ENCODE measurements around the gene PPFIA4. TPM values are rescaled to one million over a fixed set of nuclear protein-coding genes. Genes with fewer than 3 reads are reported as not detected.

The PPFIA4 gene
- total and polyA plus RNA-seq, 4 donors = 0.30 to 5.1 (median 0.95) TPM

GRCh38 chr1:203089651-203090045, 63.4 kb downstream of the PPFIA4 start:
- 81 to 85% methylated on average over 7 of the region's 7 CpGs for WGBS, 2 donors
- Histone ChIP-seq H3K27me3 (ENCODE audit: control insufficient read depth in 3 of 3, insufficient read depth in 3 of 3, low read length in 2 of 3) (peaks cover 0 to 3% (median 0%) of the 10 kb centered on the region in 3 donors), H3K36me3 (ENCODE audit: control insufficient read depth in 4 of 4, insufficient read depth in 4 of 4, low read length in 4 of 4) (no peaks in the 10 kb centered on the region), H3K27ac (ENCODE audit: low read depth in 1 of 2, low read length in 1 of 2) (no peak overlapping the region), H3K9ac (ENCODE audit: insufficient read depth in 1 of 2, low read length in 2 of 2) (no peak overlapping the region), H3K4me3 (no peak overlapping the region), H3K9me3 (ENCODE audit: control insufficient read depth in 4 of 4, insufficient read depth in 3 of 4, low read length in 3 of 4) (peaks cover 0 to 2% (median 0%) of the 10 kb centered on the region in 4 donors), H3K4me1 (ENCODE audit: control insufficient read depth in 5 of 5, insufficient read depth in 5 of 5, low read length in 5 of 5) (no peaks in the 10 kb centered on the region)
- ATAC-seq (ENCODE audit: insufficient read depth, low FRiP score) (no peak), DNase-seq (no peak)
- no peak for TF ChIP-seq CTCF (IDR thresholded peaks at IDR 0.05; ENCODE audit: control extremely low read depth, extremely low read depth)

GRCh38 chr1:203090421-203091198, 64.3 kb downstream of the PPFIA4 start:
- Histone ChIP-seq H3K27ac (ENCODE audit: low read depth in 1 of 2, low read length in 1 of 2) (no peak overlapping the region), H3K9me3 (ENCODE audit: control insufficient read depth in 4 of 4, insufficient read depth in 3 of 4, low read length in 3 of 4) (peaks cover 0 to 8% (median 0%) of the 10 kb centered on the region in 4 donors), H3K4me1 (ENCODE audit: control insufficient read depth in 5 of 5, insufficient read depth in 5 of 5, low read length in 5 of 5) (no peaks in the 10 kb centered on the region), H3K36me3 (ENCODE audit: control insufficient read depth in 4 of 4, insufficient read depth in 4 of 4, low read length in 4 of 4) (no peaks in the 10 kb centered on the region), H3K9ac (ENCODE audit: insufficient read depth in 1 of 2, low read length in 2 of 2) (no peak overlapping the region), H3K4me3 (no peak overlapping the region), H3K27me3 (ENCODE audit: control insufficient read depth in 3 of 3, insufficient read depth in 3 of 3, low read length in 2 of 3) (peaks cover 0 to 3% (median 0%) of the 10 kb centered on the region in 3 donors)
- WGBS, 2 donors = 78 to 81% methylated on average over 6 of the region's 6 CpGs
- DNase-seq = no peak
- no peak for TF ChIP-seq CTCF (IDR thresholded peaks at IDR 0.05; ENCODE audit: control extremely low read depth, extremely low read depth)
- no peak for ATAC-seq (ENCODE audit: insufficient read depth, low FRiP score)

- no peak overlapping the region for H3K27ac ChIP-seq (ENCODE audit: low read depth in 1 of 2, low read length in 1 of 2)
- 94 to 96% methylated on average over 4 of the region's 4 CpGs for WGBS, 2 donors
- no peak for ATAC-seq (ENCODE audit: insufficient read depth, low FRiP score)
Measured at GRCh38 chr1:203091199-203091477, 64.8 kb downstream of the PPFIA4 start.

More at GRCh38 chr1:203091199-203091477, 64.8 kb downstream of the PPFIA4 start:
- no peak overlapping the region for H3K4me3 ChIP-seq
- peaks cover 0 to 3% (median 0%) of the 10 kb centered on the region in 3 donors for H3K27me3 ChIP-seq (ENCODE audit: control insufficient read depth in 3 of 3, insufficient read depth in 3 of 3, low read length in 2 of 3)
- no peak overlapping the region for H3K9ac ChIP-seq (ENCODE audit: insufficient read depth in 1 of 2, low read length in 2 of 2)
- H3K4me1 ChIP-seq (ENCODE audit: control insufficient read depth in 5 of 5, insufficient read depth in 5 of 5, low read length in 5 of 5) = no peaks in the 10 kb centered on the region
- no peak for TF ChIP-seq CTCF (IDR thresholded peaks at IDR 0.05; ENCODE audit: control extremely low read depth, extremely low read depth)
- H3K36me3 ChIP-seq (ENCODE audit: control insufficient read depth in 4 of 4, insufficient read depth in 4 of 4, low read length in 4 of 4) = no peaks in the 10 kb centered on the region
- peaks cover 0 to 8% (median 0%) of the 10 kb centered on the region in 4 donors for H3K9me3 ChIP-seq (ENCODE audit: control insufficient read depth in 4 of 4, insufficient read depth in 3 of 4, low read length in 3 of 4)
- no peak for DNase-seq
